Coronary artery (tissue), 2 donors: Measurements from ENCODE around the gene SLC5A5.
"Not testable (repeated sequence)": the region's sequence is repeated elsewhere in the genome, so short reads cannot be mapped to it uniquely, and the experiment has no call there.

Source experiments
- DNase-seq: peaks from one replicate; pipeline ENCODE4 v3.0.0-alpha.2; 2017; ENCODE audit warnings: low spot score
- H3K27ac ChIP-seq, 2 donors: fragments of 200-600 bp; sonication (generic); one replicate each; pipeline ENCODE4 v1.5.1; 2016 to 2019
- H3K4me3 ChIP-seq: fragments of 200-600 bp; sonication (generic); 2 replicates; pipeline ENCODE4 v1.5.1; 2016; ENCODE audit warnings: mild to moderate bottlenecking, moderate library complexity
- TF ChIP-seq, protein P1 (sequence below): fragments of 200-600 bp; sonication (generic); IDR thresholded peaks from one replicate; pipeline ENCODE4 v1.5.1; 2019; ENCODE audit warnings: antibody characterized with exemption

Gene SLC5A5

DNA sequence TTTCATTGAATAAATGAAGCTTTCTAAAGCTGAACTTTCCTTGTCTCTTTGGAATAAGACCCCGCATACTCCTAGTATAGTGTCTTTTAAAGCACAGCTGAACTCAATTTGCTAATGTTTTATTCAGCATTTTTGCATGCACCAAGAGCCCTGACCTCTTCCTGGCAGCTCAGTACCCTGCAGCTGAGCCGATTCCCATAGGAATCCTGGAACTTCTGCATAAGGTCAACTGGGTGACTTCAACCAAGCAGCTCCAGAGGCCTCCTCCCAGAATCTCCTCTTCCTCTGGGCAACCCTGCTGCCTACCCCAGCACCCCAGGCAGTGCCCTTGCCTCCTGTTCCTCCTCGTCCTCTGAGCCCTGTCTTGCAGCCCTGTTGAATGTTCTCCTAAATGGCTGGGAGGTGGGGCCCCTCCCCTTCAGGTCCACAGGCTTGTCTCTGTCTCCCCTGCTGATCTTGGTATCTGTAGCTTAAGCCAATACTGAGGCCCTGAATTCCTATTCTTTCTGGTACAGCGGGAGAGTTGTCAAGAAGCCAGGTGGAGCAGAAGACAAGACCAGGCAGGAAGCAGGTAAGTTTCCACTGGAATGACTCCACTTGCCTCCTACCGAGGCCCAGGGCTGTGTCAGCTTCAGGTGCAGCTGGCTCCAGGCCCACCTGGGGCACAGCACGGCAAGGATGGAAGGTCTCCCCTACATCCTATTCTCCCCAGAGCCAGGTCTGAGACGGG lies 37.4 kb downstream of the SLC5A5 start:
- TF ChIP-seq, protein P1, sequence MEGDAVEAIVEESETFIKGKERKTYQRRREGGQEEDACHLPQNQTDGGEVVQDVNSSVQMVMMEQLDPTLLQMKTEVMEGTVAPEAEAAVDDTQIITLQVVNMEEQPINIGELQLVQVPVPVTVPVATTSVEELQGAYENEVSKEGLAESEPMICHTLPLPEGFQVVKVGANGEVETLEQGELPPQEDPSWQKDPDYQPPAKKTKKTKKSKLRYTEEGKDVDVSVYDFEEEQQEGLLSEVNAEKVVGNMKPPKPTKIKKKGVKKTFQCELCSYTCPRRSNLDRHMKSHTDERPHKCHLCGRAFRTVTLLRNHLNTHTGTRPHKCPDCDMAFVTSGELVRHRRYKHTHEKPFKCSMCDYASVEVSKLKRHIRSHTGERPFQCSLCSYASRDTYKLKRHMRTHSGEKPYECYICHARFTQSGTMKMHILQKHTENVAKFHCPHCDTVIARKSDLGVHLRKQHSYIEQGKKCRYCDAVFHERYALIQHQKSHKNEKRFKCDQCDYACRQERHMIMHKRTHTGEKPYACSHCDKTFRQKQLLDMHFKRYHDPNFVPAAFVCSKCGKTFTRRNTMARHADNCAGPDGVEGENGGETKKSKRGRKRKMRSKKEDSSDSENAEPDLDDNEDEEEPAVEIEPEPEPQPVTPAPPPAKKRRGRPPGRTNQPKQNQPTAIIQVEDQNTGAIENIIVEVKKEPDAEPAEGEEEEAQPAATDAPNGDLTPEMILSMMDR, result no peak
- Histone ChIP-seq H3K27ac (no peak overlapping the region), H3K4me3 (no peak overlapping the region)
- DNase-seq, result no peak

DNA sequence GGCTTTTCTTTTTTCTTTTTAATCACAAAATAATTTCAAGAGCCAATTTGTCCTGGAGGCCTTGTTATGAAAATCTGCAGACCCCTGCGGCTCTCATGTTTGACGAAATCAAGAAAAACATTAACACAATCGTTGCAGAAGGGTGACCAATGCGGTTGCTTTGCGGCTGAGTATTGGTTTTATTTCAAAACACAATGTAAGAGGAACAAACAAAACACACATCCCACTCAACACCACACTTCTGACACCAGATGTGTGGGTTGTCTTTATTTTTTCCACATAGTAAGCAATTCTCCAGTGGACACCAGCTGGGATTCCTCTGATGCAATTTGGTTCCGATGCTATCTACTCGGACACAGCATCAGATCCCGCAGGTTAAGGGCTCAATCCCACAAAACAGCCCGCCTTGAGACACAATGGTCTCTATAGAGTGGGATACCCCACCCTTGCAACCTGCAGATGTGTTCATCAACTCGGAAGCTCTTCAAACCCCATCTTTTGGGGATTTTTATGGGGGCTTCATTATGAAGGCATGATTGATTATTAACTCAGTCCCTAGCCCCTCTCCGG lies 39.1 kb downstream of the SLC5A5 start:
- no peak for DNase-seq

DNA sequence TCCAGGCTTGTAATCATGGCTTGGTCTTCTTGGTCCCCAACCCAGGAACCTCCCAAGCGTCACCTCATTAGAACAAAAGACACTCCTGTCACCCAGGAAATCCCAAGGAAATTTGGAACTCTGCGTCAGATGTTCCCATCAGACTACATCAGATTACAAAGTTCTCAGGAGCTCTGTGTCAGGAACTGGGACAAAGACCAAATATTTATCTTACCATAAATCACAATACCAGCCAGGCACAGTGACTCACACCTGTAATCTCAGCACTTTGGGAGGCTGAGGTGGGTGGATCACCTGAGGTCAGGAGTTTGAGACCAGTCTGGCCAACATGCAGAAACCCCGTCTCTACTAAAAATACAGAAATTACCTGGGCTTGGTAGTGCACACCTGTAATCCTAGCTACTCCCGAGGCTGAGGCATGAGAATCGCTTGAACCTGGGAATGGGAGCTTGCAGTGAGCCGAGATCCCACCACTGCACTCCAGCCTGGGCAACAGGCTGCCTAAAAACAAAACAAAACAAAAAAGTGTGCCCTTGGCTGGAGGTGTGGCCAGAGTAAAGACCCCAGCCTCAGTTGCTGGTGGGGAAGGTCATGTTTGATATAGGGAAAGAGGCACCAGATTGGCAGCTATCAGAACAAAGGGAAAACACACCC lies 44.3 kb downstream of the SLC5A5 start:
- DNase-seq, result no peak
- Histone ChIP-seq H3K27ac (no peak overlapping the region), H3K4me3 (no peak overlapping the region)
- TF ChIP-seq, protein P1, result no peak

More for the DNA sequence above, 39.1 kb downstream of the SLC5A5 start:
- TF ChIP-seq, protein P1, result no peak
- no peak overlapping the region for H3K27ac ChIP-seq
- no peak overlapping the region for H3K4me3 ChIP-seq

DNA sequence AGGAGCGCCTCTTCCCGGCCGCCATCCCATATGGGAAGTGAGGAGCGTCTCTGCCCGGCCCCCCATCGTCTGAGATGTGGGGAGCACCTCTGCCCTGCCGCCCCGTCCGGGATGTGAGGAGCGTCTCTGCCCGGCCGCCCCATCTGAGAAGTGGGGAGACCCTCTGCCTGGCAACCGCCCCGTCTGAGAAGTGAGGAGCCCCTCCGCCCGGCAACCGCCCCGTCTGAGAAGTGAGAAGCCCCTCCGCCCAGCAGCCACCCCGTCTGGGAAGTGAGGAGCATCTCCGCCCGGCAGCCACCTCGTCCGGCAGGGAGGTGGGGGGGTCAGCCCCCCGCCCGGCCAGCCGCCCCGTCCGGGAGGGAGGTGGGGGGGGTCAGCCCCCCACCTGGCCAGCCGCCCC lies 46.4 kb downstream of the SLC5A5 start:
- not testable (repeated sequence) for H3K27ac ChIP-seq, DNase-seq, H3K4me3 ChIP-seq

- not testable (repeated sequence) for H3K4me3 ChIP-seq, H3K27ac ChIP-seq, DNase-seq
Measured at GRCh38 chr19:17919122-17919521, 47.4 kb downstream of the SLC5A5 start.

DNA sequence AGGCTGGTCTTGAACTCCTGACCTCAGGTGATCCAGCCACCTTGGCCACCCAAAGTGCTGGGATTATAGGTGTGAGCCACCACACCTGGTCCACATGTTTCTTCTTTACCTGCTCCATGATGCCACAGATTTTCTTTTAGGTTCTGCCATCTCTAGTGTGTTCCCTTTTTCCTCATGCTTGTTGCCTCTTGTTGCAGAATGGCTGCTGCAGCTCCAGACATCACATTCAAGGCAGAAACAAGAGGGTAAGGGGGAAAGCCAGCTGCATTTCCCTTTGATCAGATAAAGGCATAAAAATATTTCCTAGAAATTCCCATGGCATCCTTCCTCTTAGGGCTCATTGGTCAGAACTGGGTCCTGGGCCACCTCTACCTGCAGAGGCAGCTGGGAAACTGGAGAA lies 48.8 kb downstream of the SLC5A5 start:
- no peak for DNase-seq
- no peak overlapping the region for H3K27ac ChIP-seq
- H3K4me3 ChIP-seq, result no peak overlapping the region
- TF ChIP-seq, protein P1, result no peak

DNA sequence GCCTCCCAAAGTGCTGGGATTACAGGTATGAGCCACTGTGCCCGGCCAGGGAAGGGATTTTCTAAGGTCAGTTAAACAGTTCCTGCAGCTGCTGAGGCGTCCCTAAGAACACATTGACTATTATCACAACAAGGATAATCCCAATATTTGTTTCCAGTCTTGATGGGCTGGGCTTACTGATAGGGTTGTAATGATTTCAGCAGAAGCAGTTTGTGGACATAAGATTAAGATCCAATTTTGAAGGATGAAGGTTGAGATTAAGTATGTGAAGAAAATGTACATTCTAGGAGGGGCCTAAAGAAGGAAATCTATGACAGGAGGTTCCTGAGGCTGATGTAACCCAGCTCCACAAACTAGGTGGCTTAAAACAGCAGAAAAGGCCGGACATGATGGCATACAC lies 50.4 kb downstream of the SLC5A5 start:
- H3K4me3 ChIP-seq, result no peak overlapping the region
- no peak overlapping the region for H3K27ac ChIP-seq
- TF ChIP-seq, protein P1, result no peak
- no peak for DNase-seq

- no peak for DNase-seq
- H3K4me3 ChIP-seq, result no peak overlapping the region
- no peak overlapping the region for H3K27ac ChIP-seq
- TF ChIP-seq, protein P1, result no peak
Measured at GRCh38 chr19:17926044-17926443, 54.3 kb downstream of the SLC5A5 start.
